ENCODE results near the gene SMIM30. TPM values are rescaled to one million over a fixed set of nuclear protein-coding genes. Genes with fewer than 3 reads are reported as not detected.

SMIM30 gene
- total RNA-seq, 4 donors from 2014 or later, result 55.9 to 98.8 (median 73.0) TPM

GRCh38 chr7:113141803-113142202 lies 23.4 kb upstream of the SMIM30 start:
- ATAC-seq (no peak), DNase-seq (no peak)
- H3K27ac ChIP-seq, result no peak overlapping the region
- TF ChIP-seq POLR2A (IDR thresholded peaks at IDR 0.05) (no peak), CTCF (IDR thresholded peaks at IDR 0.05 in 4 of 5, conservative IDR thresholded peaks at IDR 0.05 in 1 of 5) (no peak)
- no peaks in the 10 kb centered on the region for H3K27me3 ChIP-seq
- in situ Hi-C loops (cut with MboI; ENCODE audit: low sequenced_read_pairs in 4 of 4) (no loop called here), intact Hi-C loops (cut with DNase I; ENCODE audit: low total_unique reads) (no loop called here)
- H3K9me3 ChIP-seq, result no peaks in the 10 kb centered on the region
- no peak overlapping the region for H3K4me3 ChIP-seq
- no peaks in the 10 kb centered on the region for H3K36me3 ChIP-seq
- no peaks in the 10 kb centered on the region for H3K4me1 ChIP-seq

GRCh38 chr7:113140956-113141355 lies 22.6 kb upstream of the SMIM30 start:
- H3K4me1 ChIP-seq, result no peaks in the 10 kb centered on the region
- H3K27me3 ChIP-seq, result no peaks in the 10 kb centered on the region
- no peak for ATAC-seq
- in situ Hi-C loops (cut with MboI; ENCODE audit: low sequenced_read_pairs in 4 of 4) (no loop called here), intact Hi-C loops (cut with DNase I; ENCODE audit: low total_unique reads) (no loop called here)
- H3K4me3 ChIP-seq, result no peak overlapping the region
- DNase-seq, result no peak
- no peaks in the 10 kb centered on the region for H3K9me3 ChIP-seq
- no peak overlapping the region for H3K27ac ChIP-seq
- H3K36me3 ChIP-seq, result no peaks in the 10 kb centered on the region
- TF ChIP-seq CTCF (IDR thresholded peaks at IDR 0.05 in 4 of 5, conservative IDR thresholded peaks at IDR 0.05 in 1 of 5) (no peak), POLR2A (IDR thresholded peaks at IDR 0.05) (no peak)

- in situ Hi-C loops (cut with MboI; ENCODE audit: low sequenced_read_pairs in 4 of 4) (no loop called here), intact Hi-C loops (cut with DNase I; ENCODE audit: low total_unique reads) (no loop called here)
- Histone ChIP-seq H3K9me3 (no peaks in the 10 kb centered on the region), H3K36me3 (no peaks in the 10 kb centered on the region), H3K27me3 (no peaks in the 10 kb centered on the region), H3K4me1 (no peaks in the 10 kb centered on the region), H3K27ac (no peak overlapping the region), H3K4me3 (no peak overlapping the region)
- ATAC-seq, result no peak
- no peak for DNase-seq
- TF ChIP-seq CTCF (IDR thresholded peaks at IDR 0.05 in 4 of 5, conservative IDR thresholded peaks at IDR 0.05 in 1 of 5) (no peak), POLR2A (IDR thresholded peaks at IDR 0.05) (no peak)
Measured at GRCh38 chr7:113137241-113137640, 18.9 kb upstream of the SMIM30 start.

GRCh38 chr7:113134025-113134424 lies 15.7 kb upstream of the SMIM30 start:
- in situ Hi-C loops (cut with MboI; ENCODE audit: low sequenced_read_pairs in 4 of 4) (no loop called here), intact Hi-C loops (cut with DNase I; ENCODE audit: low total_unique reads) (no loop called here)
- TF ChIP-seq CTCF (IDR thresholded peaks at IDR 0.05 in 4 of 5, conservative IDR thresholded peaks at IDR 0.05 in 1 of 5) (no peak), POLR2A (IDR thresholded peaks at IDR 0.05) (no peak)
- no peaks in the 10 kb centered on the region for H3K36me3 ChIP-seq
- no peak overlapping the region for H3K27ac ChIP-seq
- H3K9me3 ChIP-seq, result no peaks in the 10 kb centered on the region
- DNase-seq (no peak), ATAC-seq (no peak)
- no peaks in the 10 kb centered on the region for H3K4me1 ChIP-seq
- no peak overlapping the region for H3K4me3 ChIP-seq
- H3K27me3 ChIP-seq, result no peaks in the 10 kb centered on the region

- in situ Hi-C loops (cut with MboI; ENCODE audit: low sequenced_read_pairs in 4 of 4) (no loop called here), intact Hi-C loops (cut with DNase I; ENCODE audit: low total_unique reads) (no loop called here)
- TF ChIP-seq CTCF (IDR thresholded peaks at IDR 0.05 in 4 of 5, conservative IDR thresholded peaks at IDR 0.05 in 1 of 5), result no peak
- no peak for TF ChIP-seq POLR2A (IDR thresholded peaks at IDR 0.05)
- H3K36me3 ChIP-seq, result no peaks in the 10 kb centered on the region
- ATAC-seq (no peak), DNase-seq (no peak)
- no peaks in the 10 kb centered on the region for H3K27me3 ChIP-seq
- no peaks in the 10 kb centered on the region for H3K9me3 ChIP-seq
- no peak overlapping the region for H3K4me3 ChIP-seq
- no peak overlapping the region for H3K27ac ChIP-seq
- H3K4me1 ChIP-seq, result no peaks in the 10 kb centered on the region
Measured at GRCh38 chr7:113131367-113131766, 13.0 kb upstream of the SMIM30 start.
